Left lung (tissue), 10 donors: Measurements from ENCODE around the gene ATP11B. TPM values are rescaled to one million over a fixed set of nuclear protein-coding genes. Genes with fewer than 3 reads are reported as not detected.
A peak's percentile ranks its signal among the peaks of the same experiment; 100 is the strongest.

ENCODE experiments used
- ATAC-seq: fragments of 200-7000 bp; cut with Tn5 transposase; one replicate; pipeline ENCODE4 v1.9.1; 2020; ENCODE audit warnings: moderate library complexity
- DNase-seq, 4 donors: peaks; one replicate each; pipeline ENCODE4 v3.0.0-alpha.2; 2013 to 2020
- H3K27ac ChIP-seq, 2 donors: fragments of 200-600 bp; sonication (generic) in 1 of 2; one replicate each; pipeline versions ENCODE4 v1.5.0 to v1.8.0; 2020 to 2021
- H3K27me3 ChIP-seq, 2 donors: fragments of 200-600 bp; sonication (generic) in 1 of 2; one replicate each; pipeline versions ENCODE4 v1.5.0 to v1.8.0; 2020 to 2021
- H3K36me3 ChIP-seq, 2 donors: fragments of 200-600 bp; sonication (generic) in 1 of 2; one replicate each; pipeline versions ENCODE4 v1.5.0 to v1.8.0; 2020 to 2021
- H3K4me1 ChIP-seq, 2 donors: fragments of 200-600 bp; one replicate each; pipeline ENCODE4 v1.8.0; 2021
- H3K4me3 ChIP-seq, 2 donors: fragments of 200-600 bp; sonication (generic) in 1 of 2; one replicate each; pipeline versions ENCODE4 v1.5.0 to v1.8.0; 2020 to 2021; ENCODE audit warnings: mild to moderate bottlenecking in 1 of 2
- H3K9me3 ChIP-seq, 2 donors: fragments of 200-600 bp; sonication (generic) in 1 of 2; one replicate each; pipeline versions ENCODE4 v1.5.0 to v1.8.0; 2020 to 2021
- intact Hi-C, 2 donors: fragments of 100-400 bp; cut with DNase I; formaldehyde crosslinking; loops; one replicate each; pipeline versions ENCODE4 v1.11.2 to v1.14.2; 2022
- polyA plus RNA-seq, 6 donors: library from polyadenylated mRNA; unstranded; fragments of 120-200 nt; gene quantifications; one replicate each; pipeline ENCODE4 v1.2.1, GENCODE V29; 2013; ENCODE audit not compliant: insufficient read length in 6 of 6
- total RNA-seq, 2 donors: library from RNA; stranded (reverse); fragmentation: NEBNext Ultra II Directional; extraction: Animal tissue kit (Norgen Biotek cat#: 25700); gene quantifications; one replicate each; pipeline ENCODE4 v1.2.1, GENCODE V29; 2021
- TF ChIP-seq, protein P1 (sequence below), 2 donors: fragments of 200-600 bp; sonication (generic) in 1 of 2; IDR thresholded peaks; one replicate each; pipeline versions ENCODE4 v1.5.0 to v1.8.0; 2021; ENCODE audit warnings: antibody characterized with exemption in 2 of 2
- donor health status: DM: no; HTN: yes; CAD: no.
- donor health status: DM: no; HTN: no; CAD: no.

ATP11B gene
- total and polyA plus RNA-seq, 8 donors, result 53.9 to 85.0 (median 60.7) TPM

DNA sequence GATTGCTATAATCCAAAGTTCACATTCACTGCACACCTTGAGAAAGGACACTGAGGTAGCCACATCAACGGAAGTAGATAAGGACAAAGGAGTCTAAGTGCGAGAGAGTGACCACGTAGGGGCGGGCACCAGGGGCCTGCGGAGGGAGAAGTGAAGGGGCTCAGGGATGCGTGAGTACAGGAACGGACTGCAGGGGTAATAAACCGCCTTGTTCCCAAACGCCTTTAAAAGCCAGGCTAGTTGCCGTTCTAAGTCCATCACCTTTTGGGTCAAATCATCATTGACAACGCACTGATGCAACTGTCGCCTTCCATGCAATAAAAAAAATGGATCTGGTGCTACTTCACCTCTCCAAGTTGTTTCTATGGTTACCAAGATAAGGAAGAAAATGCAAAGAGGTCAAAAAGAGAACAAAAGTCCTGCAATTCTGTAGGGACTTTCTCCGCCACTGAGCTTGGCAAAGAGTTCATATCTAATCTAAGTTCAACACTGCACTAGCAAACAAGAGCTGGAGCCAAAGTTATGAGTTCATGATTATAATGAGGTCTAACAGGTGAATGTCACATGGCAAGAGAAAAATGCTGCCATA lies 32.6 kb upstream of the ATP11B start:
- no peak overlapping the region for H3K4me3 ChIP-seq
- H3K27me3 ChIP-seq, result no peaks in the 10 kb centered on the region
- ATAC-seq (peak; percentile 66), DNase-seq (peak in 1 of 4 donors; percentile 63)
- TF ChIP-seq, protein P1, sequence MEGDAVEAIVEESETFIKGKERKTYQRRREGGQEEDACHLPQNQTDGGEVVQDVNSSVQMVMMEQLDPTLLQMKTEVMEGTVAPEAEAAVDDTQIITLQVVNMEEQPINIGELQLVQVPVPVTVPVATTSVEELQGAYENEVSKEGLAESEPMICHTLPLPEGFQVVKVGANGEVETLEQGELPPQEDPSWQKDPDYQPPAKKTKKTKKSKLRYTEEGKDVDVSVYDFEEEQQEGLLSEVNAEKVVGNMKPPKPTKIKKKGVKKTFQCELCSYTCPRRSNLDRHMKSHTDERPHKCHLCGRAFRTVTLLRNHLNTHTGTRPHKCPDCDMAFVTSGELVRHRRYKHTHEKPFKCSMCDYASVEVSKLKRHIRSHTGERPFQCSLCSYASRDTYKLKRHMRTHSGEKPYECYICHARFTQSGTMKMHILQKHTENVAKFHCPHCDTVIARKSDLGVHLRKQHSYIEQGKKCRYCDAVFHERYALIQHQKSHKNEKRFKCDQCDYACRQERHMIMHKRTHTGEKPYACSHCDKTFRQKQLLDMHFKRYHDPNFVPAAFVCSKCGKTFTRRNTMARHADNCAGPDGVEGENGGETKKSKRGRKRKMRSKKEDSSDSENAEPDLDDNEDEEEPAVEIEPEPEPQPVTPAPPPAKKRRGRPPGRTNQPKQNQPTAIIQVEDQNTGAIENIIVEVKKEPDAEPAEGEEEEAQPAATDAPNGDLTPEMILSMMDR (IDR thresholded peaks at IDR 0.05), result no peak
- H3K27ac ChIP-seq, result no peak overlapping the region
- intact Hi-C loops, result no loop called here
- no peaks in the 10 kb centered on the region for H3K36me3 ChIP-seq
- H3K4me1 ChIP-seq, result no peaks in the 10 kb centered on the region
- H3K9me3 ChIP-seq, result no peaks in the 10 kb centered on the region

DNA sequence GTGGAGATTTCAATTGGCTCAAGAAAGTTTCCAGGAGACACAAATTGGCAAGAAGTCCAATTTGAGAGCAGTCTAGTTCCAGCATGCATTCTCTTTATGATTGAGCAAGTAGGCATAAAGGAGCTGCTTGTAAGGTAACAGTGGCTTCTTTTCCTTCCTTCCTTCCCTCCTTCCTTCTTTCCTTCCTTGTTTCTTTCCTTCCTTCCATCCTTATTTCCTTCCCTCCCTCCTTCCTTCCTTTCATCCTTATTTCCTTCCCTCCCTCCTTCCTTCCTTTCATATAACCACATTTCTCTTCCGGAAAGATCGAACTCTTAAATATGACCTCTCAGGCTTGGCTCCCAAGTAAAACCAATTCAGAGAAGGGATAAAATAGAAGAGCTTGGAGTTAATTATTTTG lies 29.4 kb upstream of the ATP11B start:
- Histone ChIP-seq H3K4me3 (no peak overlapping the region), H3K4me1 (no peaks in the 10 kb centered on the region), H3K9me3 (no peaks in the 10 kb centered on the region), H3K27me3 (no peaks in the 10 kb centered on the region), H3K27ac (no peak overlapping the region), H3K36me3 (no peaks in the 10 kb centered on the region)
- DNase-seq, result no peak
- intact Hi-C loops, result no loop called here
- no peak for ATAC-seq
- TF ChIP-seq, protein P1 (IDR thresholded peaks at IDR 0.05), result no peak

DNA sequence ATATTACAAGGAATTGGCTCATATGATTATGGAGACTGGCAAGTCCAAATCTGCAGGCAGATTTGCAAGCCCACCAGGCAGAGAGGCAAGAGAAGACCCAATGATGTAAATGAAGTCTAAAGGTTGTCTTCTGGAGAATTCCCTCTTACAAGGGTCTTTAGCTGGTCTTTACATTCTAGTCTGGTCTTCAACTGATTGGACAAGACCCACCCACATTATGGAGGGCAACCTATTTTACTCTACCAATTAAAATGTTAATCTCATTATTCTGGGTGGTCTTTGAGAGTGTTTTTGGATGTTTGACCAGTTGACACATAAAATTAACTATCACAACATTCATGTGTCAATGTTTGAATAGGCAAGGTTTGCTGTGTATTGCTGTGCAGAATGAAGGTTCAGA lies 28.0 kb upstream of the ATP11B start:
- no peak overlapping the region for H3K4me3 ChIP-seq
- H3K27me3 ChIP-seq, result no peaks in the 10 kb centered on the region
- intact Hi-C loops, result no loop called here
- no peaks in the 10 kb centered on the region for H3K9me3 ChIP-seq
- H3K27ac ChIP-seq, result no peak overlapping the region
- no peaks in the 10 kb centered on the region for H3K36me3 ChIP-seq
- no peak for ATAC-seq
- DNase-seq, result no peak
- H3K4me1 ChIP-seq, result no peaks in the 10 kb centered on the region
- TF ChIP-seq, protein P1 (IDR thresholded peaks at IDR 0.05), result no peak

DNA sequence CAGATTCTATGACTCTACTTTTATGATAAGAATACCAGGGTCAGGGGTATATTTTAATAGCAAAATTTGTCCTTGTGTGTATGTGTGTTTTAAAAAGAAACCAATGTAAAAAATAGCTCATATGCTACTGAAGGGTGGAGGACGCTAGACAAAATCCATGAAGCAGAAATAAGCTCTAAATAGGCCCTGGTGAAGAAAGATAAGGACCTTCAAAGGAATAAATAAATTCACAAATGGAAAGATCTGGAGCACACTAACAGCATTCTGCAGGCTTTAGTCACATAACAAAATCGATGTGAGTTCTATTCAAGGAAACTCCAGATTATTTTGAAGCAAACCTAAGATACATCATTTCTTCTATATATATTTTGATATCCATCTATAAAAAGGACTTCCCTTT lies 27.2 kb upstream of the ATP11B start:
- Histone ChIP-seq H3K4me3 (no peak overlapping the region), H3K27ac (no peak overlapping the region), H3K27me3 (no peaks in the 10 kb centered on the region), H3K36me3 (no peaks in the 10 kb centered on the region), H3K9me3 (no peaks in the 10 kb centered on the region), H3K4me1 (no peaks in the 10 kb centered on the region)
- TF ChIP-seq, protein P1 (IDR thresholded peaks at IDR 0.05), result no peak
- intact Hi-C loops, result no loop called here
- DNase-seq (no peak), ATAC-seq (no peak)

DNA sequence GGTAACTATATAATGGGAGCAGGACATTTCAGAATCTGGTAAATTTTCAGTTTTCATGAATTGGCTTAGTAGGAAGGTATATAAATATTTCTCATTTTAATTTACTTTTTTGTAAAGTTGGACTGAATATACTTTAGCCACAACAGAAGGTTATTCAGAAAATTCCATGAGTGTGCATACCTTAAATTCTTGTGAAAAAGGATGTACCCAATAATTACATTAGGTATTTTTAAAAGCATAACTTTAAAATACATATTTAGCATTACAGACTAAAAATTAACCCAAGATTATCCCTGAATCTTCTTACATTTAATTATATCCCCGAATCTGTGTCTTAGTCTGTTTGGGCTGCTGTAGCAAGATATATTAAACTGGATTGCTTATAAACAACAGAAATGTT lies 24.9 kb upstream of the ATP11B start:
- no peak for ATAC-seq
- TF ChIP-seq, protein P1 (IDR thresholded peaks at IDR 0.05), result no peak
- intact Hi-C loops, result no loop called here
- DNase-seq, result no peak
- Histone ChIP-seq H3K27ac (no peak overlapping the region), H3K27me3 (no peaks in the 10 kb centered on the region), H3K4me1 (no peaks in the 10 kb centered on the region), H3K9me3 (no peaks in the 10 kb centered on the region), H3K4me3 (no peak overlapping the region), H3K36me3 (no peaks in the 10 kb centered on the region)
